HPDE6-E6E7 (cell line): Measurements from ENCODE around the gene EPOP.
A peak's percentile ranks its signal among the peaks of the same experiment; 100 is the strongest.

Experiments
- DNase-seq: peaks from one replicate; pipeline ENCODE4 v3.0.0; 2011; ENCODE audit warnings: missing footprints; ENCODE audit errors: extremely low spot score

Gene EPOP

GRCh38 chr17:38674749-38675615, at the start of gene EPOP:
TSS of gene EPOP (minus strand) at chr17:38674957. CDS start at chr17:38674495, 462 bp downstream.
- peak; percentile 91 for DNase-seq

GRCh38 chr17:38721802-38722201, 47.0 kb upstream of the EPOP start:
- no peak for DNase-seq

- DNase-seq = no peak
Observed at GRCh38 chr17:38720941-38721340, 46.2 kb upstream of the EPOP start.

GRCh38 chr17:38719943-38720641, 45.3 kb upstream of the EPOP start:
- DNase-seq = no peak

DNA sequence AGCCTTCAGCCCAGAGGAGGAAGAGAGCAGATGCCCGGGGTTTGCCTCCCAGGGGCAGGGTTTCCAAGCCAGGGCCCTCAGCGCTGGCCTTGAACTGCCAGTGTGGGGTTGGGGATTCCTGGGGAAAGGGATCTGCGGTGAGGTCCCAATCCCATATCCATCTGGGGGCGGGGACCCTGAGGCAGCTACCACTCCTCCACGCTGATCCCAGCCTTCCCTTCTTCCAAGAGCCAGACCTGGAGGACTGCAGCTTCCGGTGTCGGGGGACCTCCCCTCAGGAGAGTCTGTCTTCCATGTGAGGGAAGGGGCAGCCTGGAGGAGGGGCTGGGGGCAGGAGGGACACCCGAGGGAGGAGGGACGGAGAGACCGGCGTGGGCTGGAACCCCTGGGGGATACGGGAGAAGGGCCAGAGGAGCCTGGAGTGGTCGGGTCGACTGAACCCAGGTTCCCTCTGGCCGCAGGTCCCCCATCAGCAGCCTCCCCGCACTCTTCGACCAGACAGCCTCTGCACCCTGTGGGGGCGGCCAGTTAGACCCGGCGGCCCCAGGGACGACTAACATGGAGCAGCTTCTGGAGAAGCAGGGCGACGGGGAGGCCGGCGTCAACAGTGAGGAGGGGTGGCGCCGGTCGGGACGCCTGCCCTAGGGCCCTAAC, 44.7 kb upstream of the EPOP start:
- DNase-seq = no peak

DNA sequence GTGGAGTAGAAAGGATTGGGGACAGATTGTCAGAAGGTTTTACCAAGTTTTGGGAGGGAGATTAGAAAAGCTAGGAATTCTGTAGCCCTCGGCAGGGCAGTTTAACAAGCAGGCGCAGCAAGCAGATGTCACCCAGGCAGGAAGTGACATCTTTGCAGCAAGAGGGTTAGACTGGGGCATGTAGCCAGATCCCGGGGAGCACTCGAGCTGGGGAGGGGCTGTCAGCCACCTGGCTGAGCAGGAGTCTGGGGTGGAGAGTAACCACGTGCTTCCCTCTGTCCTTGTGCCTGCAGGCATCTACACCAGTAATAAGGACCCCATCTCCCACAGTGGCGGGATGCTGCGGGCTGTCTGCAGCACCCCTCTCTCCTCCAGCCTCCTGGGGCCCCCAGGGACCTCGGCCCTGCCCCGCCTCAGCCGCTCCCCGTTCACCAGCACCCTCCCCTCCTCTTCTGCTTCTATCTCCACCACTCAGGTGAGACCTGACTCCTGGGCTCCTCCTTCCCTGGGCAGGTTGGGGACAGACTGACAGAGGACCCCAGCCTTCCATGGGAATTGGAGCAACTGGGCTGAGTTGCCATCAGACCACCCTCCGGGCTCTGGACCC, 42.5 kb upstream of the EPOP start:
- no peak for DNase-seq

GRCh38 chr17:38716368-38717005, 41.7 kb upstream of the EPOP start:
- no peak for DNase-seq

GRCh38 chr17:38715216-38715943, 40.6 kb upstream of the EPOP start:
- DNase-seq = no peak

GRCh38 chr17:38713456-38714075, 38.8 kb upstream of the EPOP start:
- no peak for DNase-seq

- no peak for DNase-seq
Observed at GRCh38 chr17:38712593-38712992, 37.8 kb upstream of the EPOP start.

- DNase-seq = no peak
Observed at GRCh38 chr17:38711792-38712571, 37.2 kb upstream of the EPOP start.

DNA sequence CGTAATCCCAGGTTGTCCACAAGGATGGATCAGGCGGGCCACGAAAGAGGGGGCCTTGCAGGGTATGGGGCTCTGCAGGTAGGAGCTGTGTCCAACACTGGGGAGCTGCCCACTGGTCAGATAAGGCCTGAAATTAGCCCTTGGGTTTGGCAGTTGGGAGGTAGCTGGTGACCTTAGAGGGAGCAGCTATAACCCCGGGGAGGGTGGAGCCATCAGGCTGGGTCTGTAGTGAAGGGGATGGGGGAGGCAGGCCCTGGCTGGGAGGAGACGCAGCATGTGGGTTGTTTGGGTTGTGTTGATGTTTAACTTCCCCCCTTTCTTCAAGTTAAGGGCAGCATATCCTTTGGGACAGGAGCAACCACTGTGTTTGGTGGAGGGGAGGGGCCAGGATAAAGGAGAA, 36.2 kb upstream of the EPOP start:
- no peak for DNase-seq

DNA sequence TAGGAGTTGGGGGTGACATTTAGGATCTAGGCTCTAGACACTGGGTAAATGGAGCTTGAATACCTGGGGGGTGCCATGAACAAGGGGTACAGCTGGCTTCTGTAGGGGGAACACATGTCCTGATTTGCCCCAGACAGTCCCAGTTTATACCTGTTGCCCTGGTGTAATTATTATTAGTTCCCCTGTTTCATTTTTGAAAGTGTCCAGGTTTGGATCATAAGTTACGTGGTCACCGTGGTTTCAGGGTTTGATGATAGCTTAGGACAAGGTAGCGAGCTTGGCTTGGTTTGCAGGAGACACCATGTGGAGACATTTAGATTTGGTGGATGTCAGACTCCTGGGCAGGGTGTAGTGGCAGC, 35.8 kb upstream of the EPOP start:
- DNase-seq = no peak

- no peak for DNase-seq
Observed at GRCh38 chr17:38709864-38710603, 35.3 kb upstream of the EPOP start.

- DNase-seq = no peak
Observed at GRCh38 chr17:38709104-38709820, 34.5 kb upstream of the EPOP start.

DNA sequence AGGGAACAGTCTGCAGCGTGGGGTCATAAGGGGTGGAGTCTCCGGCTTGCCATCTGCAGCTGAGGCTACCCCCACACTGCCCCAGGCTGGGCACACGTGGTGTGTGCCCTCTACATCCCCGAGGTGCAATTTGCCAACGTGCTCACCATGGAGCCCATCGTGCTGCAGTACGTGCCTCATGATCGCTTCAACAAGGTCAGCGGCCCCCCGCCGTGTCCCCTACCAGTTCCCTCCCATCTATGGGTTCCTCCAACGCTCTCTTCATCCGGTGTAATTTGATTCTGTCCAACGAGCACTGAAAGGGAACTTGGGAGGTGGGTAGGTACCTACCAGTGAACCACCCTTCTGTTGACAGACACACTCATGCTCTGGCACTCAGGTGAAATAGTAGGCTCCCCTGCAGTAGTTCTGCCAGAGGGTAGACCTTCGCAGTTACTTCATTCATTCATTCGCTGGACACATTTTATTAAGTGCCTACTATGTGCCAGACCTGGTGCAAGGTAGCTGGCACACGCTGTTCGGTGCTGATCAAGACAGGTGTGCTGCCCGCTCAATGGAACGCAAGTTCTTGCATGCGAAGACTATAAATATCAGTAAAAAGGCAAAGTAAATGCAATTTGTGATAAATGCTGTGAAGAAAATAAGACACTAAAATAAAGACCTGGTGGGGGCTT, 33.1 kb upstream of the EPOP start:
- no peak for DNase-seq

GRCh38 chr17:38706505-38707216, 31.9 kb upstream of the EPOP start:
- no peak for DNase-seq
